Neural progenitor cell (in vitro differentiated cells): Measurements from ENCODE around the gene SUPT3H. TPM values are rescaled to one million over a fixed set of nuclear protein-coding genes. Genes with fewer than 3 reads are reported as not detected.

Experiments used
- DNase-seq: peaks from one replicate; pipeline ENCODE4 v3.0.0-alpha.2; 2016; ENCODE audit warnings: low spot score
- H2AFZ ChIP-seq: fragments of 200-600 bp; sonication (generic); replicated peaks from 2 replicates; pipeline ENCODE4 v1.6.1; 2016; ENCODE audit warnings: antibody characterized with exemption
- H3F3A ChIP-seq: fragments of 200-600 bp; sonication (generic); 2 replicates; pipeline ENCODE4 v1.6.1; 2016; ENCODE audit warnings: antibody characterized with exemption, low read depth
- H3K27ac ChIP-seq: fragments of 200-600 bp; sonication (generic); 2 replicates; pipeline ENCODE4 v1.5.1; 2016; ENCODE audit warnings: mild to moderate bottlenecking
- H3K27me3 ChIP-seq: fragments of 200-600 bp; sonication (generic); 2 replicates; pipeline ENCODE4 v1.6.1; 2016; ENCODE audit warnings: mild to moderate bottlenecking, moderate library complexity
- H3K36me3 ChIP-seq: fragments of 200-600 bp; sonication (generic); 2 replicates; pipeline ENCODE4 v1.5.1; 2016
- H3K4me1 ChIP-seq: fragments of 200-600 bp; sonication (generic); 2 replicates; pipeline ENCODE4 v1.6.1; 2016; ENCODE audit warnings: mixed run types
- H3K4me2 ChIP-seq: fragments of 200-600 bp; sonication (generic); 2 replicates; pipeline ENCODE4 v1.6.1; 2016
- H3K4me3 ChIP-seq: fragments of 200-600 bp; sonication (generic); 2 replicates; pipeline ENCODE4 v1.5.1; 2016
- H3K79me2 ChIP-seq: fragments of 200-600 bp; sonication (generic); 2 replicates; pipeline ENCODE4 v1.6.1; 2016; ENCODE audit warnings: low read depth
- H3K9ac ChIP-seq: fragments of 200-600 bp; sonication (generic); 2 replicates; pipeline ENCODE4 v1.6.1; 2016
- H3K9me3 ChIP-seq: fragments of 200-600 bp; sonication (generic); 2 replicates; pipeline ENCODE4 v1.5.1; 2016; ENCODE audit warnings: low read depth
- H4K20me1 ChIP-seq: fragments of 200-600 bp; sonication (generic); 2 replicates; pipeline ENCODE4 v1.6.1; 2016; ENCODE audit warnings: low read depth
- H3K27ac Mint-ChIP-seq: 3 replicates; pipeline ENCODE4 v1.8.0; 2021; ENCODE audit warnings: mixed read lengths
- H3K27me3 Mint-ChIP-seq: 2 replicates; pipeline ENCODE4 v1.8.0; 2022; ENCODE audit warnings: low read depth, mild to moderate bottlenecking, inconsistent platforms, moderate library complexity, mixed read lengths; ENCODE audit not compliant: insufficient read depth
- H3K36me3 Mint-ChIP-seq: 3 replicates; pipeline ENCODE4 v1.8.0; 2021; ENCODE audit warnings: mixed read lengths
- H3K4me1 Mint-ChIP-seq: 3 replicates; pipeline ENCODE4 v1.8.0; 2021; ENCODE audit warnings: mixed read lengths
- H3K4me3 Mint-ChIP-seq: 3 replicates; pipeline ENCODE4 v1.8.0; 2021; ENCODE audit warnings: mild to moderate bottlenecking, moderate library complexity, mixed read lengths
- H3K9me3 Mint-ChIP-seq: 3 replicates; pipeline ENCODE4 v1.8.0; 2020; ENCODE audit warnings: mixed read lengths
- EZH2 ChIP-seq: fragments of 200-600 bp; sonication (generic); IDR thresholded peaks from 2 replicates; pipeline ENCODE4 v1.6.1; 2017; ENCODE audit warnings: antibody characterized with exemption, mild to moderate bottlenecking, moderate library complexity
- EZH2phosphoT487 ChIP-seq: fragments of 200-600 bp; sonication (generic); IDR thresholded peaks from 2 replicates; pipeline ENCODE4 v1.6.1; 2017; ENCODE audit warnings: antibody characterized with exemption
- total RNA-seq: library from RNA; depleted of rRNA; stranded (reverse); fragments of >200 nt; gene quantifications from 2 replicates; pipeline ENCODE4 v1.2.3, GENCODE V29; 2015; ENCODE audit warnings: low replicate concordance
- TF ChIP-seq, protein P1 (sequence below): fragments of 200-600 bp; sonication (generic); IDR thresholded peaks from 2 replicates; pipeline ENCODE4 v1.5.1; 2017; ENCODE audit warnings: antibody characterized with exemption, mild to moderate bottlenecking

Gene SUPT3H
- total RNA-seq, 1 donor from 2014 or later = 16.3 TPM

DNA sequence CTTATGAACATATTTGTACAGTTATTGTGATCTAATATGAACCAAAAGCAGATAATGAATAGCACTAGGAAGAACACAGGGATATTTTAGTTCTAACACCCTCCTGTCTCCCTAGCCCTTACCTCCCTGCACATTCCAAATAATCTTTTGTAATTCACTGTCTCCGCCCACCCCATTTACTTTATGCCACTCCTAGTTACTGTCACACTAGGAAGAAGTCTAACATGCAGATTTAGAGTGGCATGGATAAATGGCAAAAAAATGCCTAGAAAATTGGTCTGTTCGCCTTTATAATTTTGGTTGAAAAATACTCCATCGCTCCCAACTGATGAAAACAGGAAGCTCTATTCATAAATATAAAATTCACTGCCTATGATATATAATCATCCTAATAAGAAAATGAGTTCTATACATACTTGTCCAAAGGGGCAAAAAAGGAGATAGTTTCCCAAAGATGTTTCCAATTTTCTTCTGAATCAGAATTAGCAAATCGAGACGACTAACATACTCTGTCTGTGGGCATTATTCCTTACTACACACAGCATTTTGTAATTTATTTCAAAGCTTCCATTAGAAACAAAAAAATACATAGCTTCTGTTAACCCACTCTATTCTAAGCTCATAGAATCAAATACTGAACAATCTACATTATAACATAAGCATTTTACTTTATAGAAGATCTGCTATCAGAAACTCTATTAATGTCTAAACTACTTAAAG is 50.9 kb downstream of the SUPT3H start:
- Histone ChIP-seq H3F3A (no peaks in the 10 kb centered on the region), H3K4me2 (no peak overlapping the region), H3K4me1 (peaks cover 15% of the 10 kb centered on the region), H3K79me2 (no peaks in the 10 kb centered on the region), H3K9ac (no peak overlapping the region), H3K27me3 (no peaks in the 10 kb centered on the region), H4K20me1 (no peaks in the 10 kb centered on the region), H2AFZ (no peak overlapping the region), H3K4me3 (no peak overlapping the region), H3K27ac (no peak overlapping the region), H3K36me3 (no peaks in the 10 kb centered on the region), H3K9me3 (no peaks in the 10 kb centered on the region)
- Mint-ChIP-seq H3K27me3 (no peaks in the 10 kb centered on the region), H3K4me3 (no peak overlapping the region), H3K36me3 (no peaks in the 10 kb centered on the region), H3K27ac (no peak overlapping the region), H3K4me1 (peaks cover 14% of the 10 kb centered on the region), H3K9me3 (no peaks in the 10 kb centered on the region)
- TF ChIP-seq EZH2phosphoT487 (no peak), EZH2 (no peak)
- TF ChIP-seq, protein P1, sequence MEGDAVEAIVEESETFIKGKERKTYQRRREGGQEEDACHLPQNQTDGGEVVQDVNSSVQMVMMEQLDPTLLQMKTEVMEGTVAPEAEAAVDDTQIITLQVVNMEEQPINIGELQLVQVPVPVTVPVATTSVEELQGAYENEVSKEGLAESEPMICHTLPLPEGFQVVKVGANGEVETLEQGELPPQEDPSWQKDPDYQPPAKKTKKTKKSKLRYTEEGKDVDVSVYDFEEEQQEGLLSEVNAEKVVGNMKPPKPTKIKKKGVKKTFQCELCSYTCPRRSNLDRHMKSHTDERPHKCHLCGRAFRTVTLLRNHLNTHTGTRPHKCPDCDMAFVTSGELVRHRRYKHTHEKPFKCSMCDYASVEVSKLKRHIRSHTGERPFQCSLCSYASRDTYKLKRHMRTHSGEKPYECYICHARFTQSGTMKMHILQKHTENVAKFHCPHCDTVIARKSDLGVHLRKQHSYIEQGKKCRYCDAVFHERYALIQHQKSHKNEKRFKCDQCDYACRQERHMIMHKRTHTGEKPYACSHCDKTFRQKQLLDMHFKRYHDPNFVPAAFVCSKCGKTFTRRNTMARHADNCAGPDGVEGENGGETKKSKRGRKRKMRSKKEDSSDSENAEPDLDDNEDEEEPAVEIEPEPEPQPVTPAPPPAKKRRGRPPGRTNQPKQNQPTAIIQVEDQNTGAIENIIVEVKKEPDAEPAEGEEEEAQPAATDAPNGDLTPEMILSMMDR = no peak
- peak; percentile 21 for DNase-seq

DNA sequence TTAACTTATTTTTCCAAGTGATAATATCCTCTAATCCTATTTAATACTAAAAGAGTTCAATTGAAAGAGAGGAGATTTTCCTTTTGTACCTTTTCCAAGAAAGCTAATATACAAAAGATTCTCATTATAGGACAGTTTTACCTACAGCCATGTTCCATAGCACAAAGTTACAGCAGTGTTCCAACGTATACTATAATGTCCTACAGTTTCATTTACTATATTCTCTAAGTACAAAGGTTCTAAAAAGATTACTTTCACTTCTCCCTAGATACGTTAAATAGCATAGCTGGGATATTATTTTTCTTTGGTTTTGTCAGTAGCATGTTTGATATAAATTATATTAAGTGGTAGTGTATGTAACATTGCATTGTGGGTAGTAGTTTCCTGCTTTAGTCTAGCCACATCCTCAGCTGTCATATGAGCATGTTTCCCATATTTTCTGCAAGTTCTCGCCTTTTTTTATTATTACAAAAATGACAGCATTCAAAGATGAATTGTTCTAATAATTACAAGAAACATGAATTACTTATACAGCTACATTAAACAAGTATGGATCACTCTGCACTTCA is 54.0 kb downstream of the SUPT3H start:
- H3K4me2 ChIP-seq = no peak overlapping the region
- H3K36me3 ChIP-seq = no peaks in the 10 kb centered on the region
- Mint-ChIP-seq H3K27me3 (no peaks in the 10 kb centered on the region), H3K4me3 (no peak overlapping the region), H3K27ac (no peak overlapping the region), H3K36me3 (no peaks in the 10 kb centered on the region), H3K9me3 (no peaks in the 10 kb centered on the region), H3K4me1 (peaks cover 14% of the 10 kb centered on the region)
- H3K9me3 ChIP-seq = no peaks in the 10 kb centered on the region
- no peaks in the 10 kb centered on the region for H3F3A ChIP-seq
- no peak overlapping the region for H3K27ac ChIP-seq
- TF ChIP-seq EZH2 (no peak), EZH2phosphoT487 (no peak)
- TF ChIP-seq, protein P1 = no peak
- H3K4me3 ChIP-seq = no peak overlapping the region
- peaks cover 15% of the 10 kb centered on the region for H3K4me1 ChIP-seq
- no peak overlapping the region for H2AFZ ChIP-seq
- DNase-seq = no peak
- H4K20me1 ChIP-seq = no peaks in the 10 kb centered on the region
- H3K27me3 ChIP-seq = no peaks in the 10 kb centered on the region
- H3K9ac ChIP-seq = no peak overlapping the region
- no peaks in the 10 kb centered on the region for H3K79me2 ChIP-seq

DNA sequence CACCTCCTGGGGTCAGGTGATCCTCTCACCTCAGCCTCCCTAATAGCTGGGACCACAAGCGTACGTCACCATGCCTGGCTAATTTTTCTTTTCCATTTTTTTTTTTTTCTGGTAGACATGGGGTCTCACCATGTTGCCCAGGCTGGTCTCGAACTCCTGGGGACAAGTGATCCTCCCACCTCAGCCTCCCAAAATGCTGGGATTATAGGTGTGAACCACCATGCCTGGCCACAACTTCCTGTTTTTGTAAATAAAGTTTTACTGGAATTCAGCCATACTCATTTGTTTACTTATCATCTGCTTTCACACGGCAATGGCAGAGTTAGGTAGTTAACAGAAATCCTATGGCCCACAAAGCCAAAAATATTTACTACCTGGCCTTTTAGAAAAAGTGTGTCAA is 57.4 kb downstream of the SUPT3H start:
- no peaks in the 10 kb centered on the region for H3K27me3 ChIP-seq
- H3K36me3 Mint-ChIP-seq = peaks cover 12% of the 10 kb centered on the region
- no peak for DNase-seq
- no peaks in the 10 kb centered on the region for H3K27me3 Mint-ChIP-seq
- no peaks in the 10 kb centered on the region for H3K4me1 Mint-ChIP-seq
- H3K36me3 ChIP-seq = peaks cover 4% of the 10 kb centered on the region
- no peaks in the 10 kb centered on the region for H4K20me1 ChIP-seq
- no peaks in the 10 kb centered on the region for H3K9me3 ChIP-seq
- H2AFZ ChIP-seq = no peak overlapping the region
- H3K27ac ChIP-seq = no peak overlapping the region
- no peak overlapping the region for H3K27ac Mint-ChIP-seq
- TF ChIP-seq EZH2 = no peak
- no peak for TF ChIP-seq EZH2phosphoT487
- no peak overlapping the region for H3K9ac ChIP-seq
- no peak overlapping the region for H3K4me3 Mint-ChIP-seq
- no peaks in the 10 kb centered on the region for H3F3A ChIP-seq
- no peaks in the 10 kb centered on the region for H3K4me1 ChIP-seq
- H3K4me3 ChIP-seq = no peak overlapping the region
- H3K4me2 ChIP-seq = no peak overlapping the region
- H3K9me3 Mint-ChIP-seq = peaks cover 11% of the 10 kb centered on the region
- H3K79me2 ChIP-seq = no peaks in the 10 kb centered on the region

DNA sequence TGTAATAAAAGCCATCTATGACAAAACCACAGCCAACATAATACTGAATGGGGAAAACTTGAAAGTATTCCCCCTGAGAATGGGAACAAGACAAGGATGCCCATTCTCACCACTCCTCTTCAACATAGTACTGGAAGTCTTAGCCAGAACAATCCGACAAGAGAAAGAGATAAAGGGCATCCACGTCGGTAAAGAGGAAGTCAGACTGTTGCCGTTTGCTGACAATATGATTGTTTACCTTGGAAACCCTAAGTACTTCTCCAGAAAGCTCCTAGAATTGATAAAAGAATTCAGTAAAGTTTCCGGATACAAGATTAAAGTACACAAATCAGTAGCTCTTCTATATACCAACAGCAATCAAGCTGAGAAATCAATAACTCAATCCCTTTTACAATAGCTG is 63.6 kb downstream of the SUPT3H start:
- no peaks in the 10 kb centered on the region for H3K27me3 ChIP-seq
- H3K9ac ChIP-seq = no peak overlapping the region
- Mint-ChIP-seq H3K4me1 (no peaks in the 10 kb centered on the region), H3K36me3 (peaks cover 23% of the 10 kb centered on the region), H3K9me3 (peaks cover 20% of the 10 kb centered on the region), H3K4me3 (no peak overlapping the region), H3K27ac (no peak overlapping the region), H3K27me3 (no peaks in the 10 kb centered on the region)
- H3K79me2 ChIP-seq = peaks cover 4% of the 10 kb centered on the region
- H3K4me3 ChIP-seq = no peak overlapping the region
- TF ChIP-seq, protein P1 = no peak
- TF ChIP-seq EZH2 (no peak), EZH2phosphoT487 (no peak)
- no peaks in the 10 kb centered on the region for H3F3A ChIP-seq
- H3K4me1 ChIP-seq = no peaks in the 10 kb centered on the region
- no peak overlapping the region for H2AFZ ChIP-seq
- H3K9me3 ChIP-seq = peaks cover 5% of the 10 kb centered on the region
- no peak overlapping the region for H3K4me2 ChIP-seq
- no peak for DNase-seq
- H4K20me1 ChIP-seq = no peaks in the 10 kb centered on the region
- H3K36me3 ChIP-seq = peaks cover 4% of the 10 kb centered on the region
- H3K27ac ChIP-seq = no peak overlapping the region
